Right atrium auricular region (tissue), 2 donors: Measurements from ENCODE around the gene TMEM38A. TPM values are rescaled to one million over a fixed set of nuclear protein-coding genes. Genes with fewer than 3 reads are reported as not detected.
"Not testable (repeated sequence)": the region's sequence is repeated elsewhere in the genome, so short reads cannot be mapped to it uniquely, and the experiment has no call there.

ENCODE experiments used
- DNase-seq: peaks from one replicate; pipeline ENCODE4 v3.0.0-alpha.2; 2019; ENCODE audit warnings: low spot score
- H3K27ac ChIP-seq, 2 donors: fragments of 200-600 bp; sonication (generic); 1 replicate in 1 of 2; 2 replicates in 1 of 2; pipeline ENCODE4 v1.5.1; 2016 to 2019
- H3K27me3 ChIP-seq, 2 donors: fragments of 200-600 bp; sonication (generic); one replicate each; pipeline versions ENCODE4 v1.5.1 to v1.6.0; 2017 to 2019
- H3K36me3 ChIP-seq: fragments of 200-600 bp; sonication (generic); one replicate; pipeline ENCODE4 v1.5.1; 2016
- H3K4me1 ChIP-seq, 2 donors: fragments of 200-600 bp; sonication (generic); one replicate each; pipeline versions ENCODE4 v1.5.1 to v1.6.0; 2017 to 2019
- H3K4me3 ChIP-seq, 2 donors: fragments of 200-600 bp; sonication (generic); 1 replicate in 1 of 2; 2 replicates in 1 of 2; pipeline ENCODE4 v1.5.1; 2017 to 2019; ENCODE audit warnings: mild to moderate bottlenecking in 1 of 2, moderate library complexity in 1 of 2
- H3K9me3 ChIP-seq, 2 donors: fragments of 200-600 bp; sonication (generic); one replicate each; pipeline ENCODE4 v1.5.1; 2019
- total RNA-seq, 2 donors: library from RNA; depleted of rRNA; stranded (reverse); fragments of >200 nt; gene quantifications; one replicate each; pipeline ENCODE4 v1.1.0, GENCODE V29; 2016
- TF ChIP-seq, protein P1 (sequence below), 2 donors: fragments of 200-600 bp; sonication (generic); IDR thresholded peaks; one replicate each; pipeline ENCODE4 v1.5.1; 2019; ENCODE audit warnings: antibody characterized with exemption in 2 of 2

The TMEM38A gene
- total RNA-seq, 2 donors from 2014 or later = 12.1 to 14.5 TPM

DNA sequence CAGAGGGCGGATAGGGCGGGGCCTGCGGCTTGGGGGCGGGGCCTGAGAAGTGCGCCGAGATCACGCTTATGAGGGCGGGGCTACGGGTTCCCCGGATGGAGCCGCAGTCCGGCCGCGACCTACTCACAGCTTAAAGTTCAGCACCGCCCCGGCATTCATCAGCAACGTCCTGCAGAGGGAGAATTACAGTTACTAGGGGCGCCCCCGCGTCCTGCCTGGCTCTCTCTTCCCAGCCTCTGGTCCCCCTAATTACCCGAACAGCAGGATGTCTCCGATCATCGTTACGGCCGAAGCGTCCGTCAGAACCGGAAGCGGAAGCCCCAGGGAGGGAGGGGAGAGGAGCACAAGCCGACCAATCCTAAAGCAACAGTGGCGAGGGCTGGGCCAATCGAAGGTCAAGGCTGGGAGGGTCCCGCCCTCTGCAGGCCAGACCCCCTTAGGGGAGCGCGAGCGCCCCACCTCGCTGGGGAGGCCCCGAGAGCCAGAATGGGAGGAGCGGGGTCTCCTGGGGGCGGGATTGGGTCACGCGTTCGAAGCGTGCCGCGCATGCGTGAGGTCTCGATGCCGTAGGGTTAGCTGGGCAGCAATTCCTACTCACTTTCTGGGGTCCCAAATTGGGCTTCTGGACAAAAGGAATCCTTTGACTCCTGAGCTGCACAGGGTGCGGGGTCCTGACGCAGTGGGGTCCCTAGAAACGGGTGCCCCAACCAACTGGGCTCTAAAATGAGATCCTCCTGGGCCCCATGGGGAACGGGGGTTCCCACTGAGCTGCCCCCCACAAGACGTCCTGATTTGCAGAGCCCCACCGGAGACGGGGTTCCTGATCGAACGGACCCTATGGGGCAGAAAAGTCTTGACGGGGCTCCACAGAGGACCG, 869 bp upstream of the TMEM38A start, which contains the start of gene SMIM7:
SMIM7 (minus strand) TSS at position 313 of the 877 bp plus-strand sequence; CDS start at position 279, 34 bp downstream.
- H3K4me3 ChIP-seq = peak within 1 kb of the TSS; percentile 78 to 82
- peak; percentile 98 for DNase-seq
- TF ChIP-seq, protein P1, sequence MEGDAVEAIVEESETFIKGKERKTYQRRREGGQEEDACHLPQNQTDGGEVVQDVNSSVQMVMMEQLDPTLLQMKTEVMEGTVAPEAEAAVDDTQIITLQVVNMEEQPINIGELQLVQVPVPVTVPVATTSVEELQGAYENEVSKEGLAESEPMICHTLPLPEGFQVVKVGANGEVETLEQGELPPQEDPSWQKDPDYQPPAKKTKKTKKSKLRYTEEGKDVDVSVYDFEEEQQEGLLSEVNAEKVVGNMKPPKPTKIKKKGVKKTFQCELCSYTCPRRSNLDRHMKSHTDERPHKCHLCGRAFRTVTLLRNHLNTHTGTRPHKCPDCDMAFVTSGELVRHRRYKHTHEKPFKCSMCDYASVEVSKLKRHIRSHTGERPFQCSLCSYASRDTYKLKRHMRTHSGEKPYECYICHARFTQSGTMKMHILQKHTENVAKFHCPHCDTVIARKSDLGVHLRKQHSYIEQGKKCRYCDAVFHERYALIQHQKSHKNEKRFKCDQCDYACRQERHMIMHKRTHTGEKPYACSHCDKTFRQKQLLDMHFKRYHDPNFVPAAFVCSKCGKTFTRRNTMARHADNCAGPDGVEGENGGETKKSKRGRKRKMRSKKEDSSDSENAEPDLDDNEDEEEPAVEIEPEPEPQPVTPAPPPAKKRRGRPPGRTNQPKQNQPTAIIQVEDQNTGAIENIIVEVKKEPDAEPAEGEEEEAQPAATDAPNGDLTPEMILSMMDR (IDR thresholded peaks at IDR 0.05) = peak in 1 of 2 donors; percentile 47
- H3K9me3 ChIP-seq = no peaks in the 10 kb centered on the region
- H3K27ac ChIP-seq = peak within 1 kb of the TSS; percentile 94 to 95
- peaks cover 0 to 28% of the 10 kb centered on the region in 2 donors for H3K4me1 ChIP-seq
- H3K27me3 ChIP-seq = no peaks in the 10 kb centered on the region
- peaks cover 23% of the 10 kb centered on the region for H3K36me3 ChIP-seq

DNA sequence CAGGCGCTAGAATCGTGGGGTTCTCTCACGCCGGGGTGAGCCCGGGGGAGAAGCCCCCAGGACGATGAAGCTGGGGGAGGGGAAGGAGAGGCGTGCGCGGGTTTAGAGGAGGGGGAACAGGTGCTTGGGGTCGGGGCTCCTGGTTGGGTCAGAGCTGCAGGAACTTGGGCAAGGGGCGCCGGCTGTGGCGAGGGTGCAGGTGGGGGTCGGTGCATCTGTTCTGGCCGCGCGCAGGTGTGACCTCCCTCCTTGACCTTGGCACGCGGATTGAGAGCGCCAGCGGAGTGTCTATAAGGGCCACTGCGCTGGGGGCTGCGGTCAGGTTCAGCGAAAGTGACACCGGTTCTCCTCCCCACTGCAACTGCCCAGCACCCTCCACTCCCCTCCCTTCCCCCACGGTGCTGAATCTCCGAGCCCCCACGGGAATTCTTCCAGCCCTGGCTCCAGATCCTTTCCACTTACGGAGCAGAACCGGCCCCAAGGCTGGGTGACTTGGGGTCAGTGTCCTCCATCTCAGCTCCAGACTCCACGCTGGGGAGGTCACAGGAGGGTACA, 618 bp downstream of the TMEM38A start:
- Histone ChIP-seq H3K27me3 (no peaks in the 10 kb centered on the region), H3K9me3 (no peaks in the 10 kb centered on the region), H3K4me3 (peak overlapping the region; percentile 78 to 82), H3K27ac (peak overlapping the region; percentile 94 to 95), H3K36me3 (peaks cover 12% of the 10 kb centered on the region), H3K4me1 (peaks cover 0 to 28% of the 10 kb centered on the region in 2 donors)
- TF ChIP-seq, protein P1 (IDR thresholded peaks at IDR 0.05) = no peak
- DNase-seq = peak; percentile 59

DNA sequence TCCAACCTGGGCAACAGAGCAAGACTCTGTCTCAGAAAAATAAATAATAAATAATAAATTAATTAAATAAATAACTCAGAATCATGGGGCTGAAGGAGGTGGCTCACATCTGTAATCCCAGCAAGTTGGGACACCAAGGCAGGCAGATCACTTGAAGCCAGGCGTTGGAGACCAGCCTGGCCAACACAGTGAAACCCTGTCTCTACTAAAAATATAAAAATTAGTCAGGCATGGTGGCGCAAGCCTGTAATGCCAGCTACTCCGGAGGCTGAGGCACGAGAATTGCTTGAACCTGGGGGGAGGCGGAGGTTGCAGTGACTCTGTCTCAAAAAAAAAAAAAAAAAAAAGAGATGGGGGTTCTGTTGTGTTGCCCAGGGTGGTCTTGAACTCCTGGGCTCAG, 7.2 kb downstream of the TMEM38A start:
- Histone ChIP-seq H3K4me3 (no peak overlapping the region), H3K4me1 (no peaks in the 10 kb centered on the region), H3K36me3 (no peaks in the 10 kb centered on the region), H3K27me3 (no peaks in the 10 kb centered on the region), H3K9me3 (no peaks in the 10 kb centered on the region), H3K27ac (no peak overlapping the region)
- TF ChIP-seq, protein P1 (IDR thresholded peaks at IDR 0.05) = no peak
- DNase-seq = no peak

DNA sequence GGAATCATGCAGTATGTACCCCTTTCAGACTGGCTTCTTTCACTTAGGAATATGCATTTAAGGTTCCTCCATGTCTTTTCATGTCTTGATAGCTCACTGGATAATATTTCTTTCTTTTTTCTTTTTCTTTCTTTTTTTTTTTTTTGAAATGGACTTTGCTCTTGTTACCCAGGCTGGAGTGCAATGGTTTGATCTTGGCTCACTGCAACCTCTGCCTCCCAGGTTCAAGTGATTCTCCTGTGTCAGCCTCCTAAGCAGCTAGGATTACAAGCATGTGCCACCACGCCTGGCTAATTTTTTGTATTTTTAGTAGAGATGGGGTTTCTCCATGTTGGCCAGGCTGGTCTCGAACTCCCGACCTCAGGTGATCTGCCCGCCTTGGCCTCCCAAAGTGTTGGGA, 7.8 kb downstream of the TMEM38A start:
- H3K4me3 ChIP-seq, H3K27me3 ChIP-seq, H3K27ac ChIP-seq, DNase-seq, H3K9me3 ChIP-seq, H3K4me1 ChIP-seq, H3K36me3 ChIP-seq: not testable (repeated sequence)

DNA sequence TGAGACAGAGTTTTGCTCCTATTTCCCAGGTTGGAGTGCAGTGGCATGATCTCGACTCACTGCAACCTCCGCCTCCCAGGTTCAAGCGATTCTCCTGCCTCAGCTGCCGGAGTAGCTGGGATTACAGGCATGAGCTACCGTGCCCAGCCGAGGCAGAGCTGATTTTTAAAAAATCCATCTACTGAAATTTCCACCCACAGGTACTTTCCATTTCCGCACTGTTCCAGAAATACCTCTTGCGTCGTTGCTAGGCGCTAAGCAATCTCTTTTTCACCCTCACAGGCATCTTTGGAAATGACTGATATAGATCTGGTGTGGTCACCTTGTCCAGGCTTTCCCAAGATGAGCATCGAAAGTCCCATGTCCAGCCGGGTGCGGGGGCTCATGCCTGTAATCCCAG, 9.4 kb downstream of the TMEM38A start:
- TF ChIP-seq, protein P1 (IDR thresholded peaks at IDR 0.05) = no peak
- H3K9me3 ChIP-seq = no peaks in the 10 kb centered on the region
- H3K4me1 ChIP-seq = no peaks in the 10 kb centered on the region
- H3K27me3 ChIP-seq = no peaks in the 10 kb centered on the region
- DNase-seq = no peak
- no peaks in the 10 kb centered on the region for H3K36me3 ChIP-seq
- H3K27ac ChIP-seq = no peak overlapping the region
- H3K4me3 ChIP-seq = no peak overlapping the region

DNA sequence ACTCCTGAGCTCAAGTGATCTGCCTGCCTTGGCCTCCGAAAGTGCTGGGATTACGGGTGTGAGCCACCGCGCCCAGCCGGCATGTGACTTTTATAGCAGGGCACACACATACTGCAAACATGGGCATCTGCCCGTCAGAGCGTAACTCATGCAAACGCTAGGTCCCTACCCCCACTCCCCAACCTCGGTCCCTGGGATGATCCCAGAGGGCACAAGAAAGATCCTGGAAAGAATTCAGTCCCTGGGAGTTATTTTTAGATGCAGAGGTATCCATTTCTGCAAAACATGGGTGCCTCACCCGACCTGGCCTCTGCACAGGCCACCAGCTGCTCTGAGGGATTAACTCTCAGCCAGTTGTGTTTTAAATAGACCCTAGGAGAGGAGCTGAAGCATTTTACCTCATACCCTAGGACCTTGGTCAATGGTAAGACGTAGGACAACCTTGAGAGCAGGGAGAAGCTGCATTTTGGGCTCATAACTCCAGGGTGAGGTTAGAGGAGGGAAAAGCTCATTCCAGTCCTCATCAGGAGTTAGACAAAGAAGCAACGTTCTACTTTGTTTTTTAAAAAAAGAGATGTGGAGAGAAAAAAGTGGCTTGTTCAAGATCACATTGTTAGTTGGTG, 10.8 kb downstream of the TMEM38A start:
- Histone ChIP-seq H3K27me3 (no peaks in the 10 kb centered on the region), H3K27ac (peak overlapping the region; percentile 27 to 53), H3K4me3 (no peak overlapping the region), H3K9me3 (no peaks in the 10 kb centered on the region), H3K36me3 (no peaks in the 10 kb centered on the region), H3K4me1 (no peaks in the 10 kb centered on the region)
- TF ChIP-seq, protein P1 (IDR thresholded peaks at IDR 0.05) = no peak
- no peak for DNase-seq
